Measurements from ENCODE around the gene AK1. TPM values are rescaled to one million over a fixed set of nuclear protein-coding genes. Genes with fewer than 3 reads are reported as not detected.

AK1 gene
- total RNA-seq, 1 experiment from 2014 or later, result 34.4 TPM

DNA sequence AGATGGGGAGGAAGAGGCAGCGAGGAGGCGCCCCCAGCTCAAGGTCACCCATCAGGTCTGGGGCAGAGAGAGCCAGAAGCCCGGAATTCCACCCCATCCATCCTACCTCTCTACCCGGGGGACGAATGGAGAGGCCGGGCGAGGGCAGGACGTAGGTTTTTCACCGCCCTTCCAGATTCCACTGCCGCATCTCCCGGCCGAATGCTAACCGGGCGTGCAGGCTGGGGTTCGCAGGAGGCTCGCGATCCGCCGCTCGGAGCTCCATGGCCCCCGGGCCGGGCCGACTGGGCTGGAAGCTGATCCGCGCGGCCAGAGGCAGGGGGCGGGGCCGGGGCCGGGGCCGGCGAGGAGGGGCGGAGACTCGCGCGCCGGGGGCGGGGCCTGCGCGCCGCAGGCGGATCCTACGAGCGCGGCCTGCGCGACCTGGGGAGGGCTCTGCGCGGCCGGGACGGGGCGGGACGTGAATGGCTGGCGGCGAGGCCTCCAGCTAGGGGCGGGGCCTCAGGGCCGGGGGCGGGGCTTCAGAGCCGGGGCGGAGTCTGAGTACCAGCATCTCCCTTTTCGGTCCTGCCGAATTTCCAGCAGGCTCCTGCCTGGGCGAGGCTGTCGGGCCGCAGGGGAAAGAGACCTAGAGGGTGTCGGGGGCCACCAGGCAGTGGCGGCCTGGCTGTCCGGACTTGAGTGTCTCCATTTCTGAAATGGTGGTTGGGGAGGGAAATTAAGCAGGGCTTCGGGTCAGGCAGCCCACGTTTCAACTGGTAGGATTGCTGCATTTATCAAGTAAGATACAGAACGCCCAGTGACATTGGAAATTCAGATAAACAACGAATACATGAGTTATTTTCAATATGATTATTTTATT, 39.5 kb upstream of the AK1 start, which contains the start of gene ST6GALNAC4 (continued):
- TF ChIP-seq, protein P1, sequence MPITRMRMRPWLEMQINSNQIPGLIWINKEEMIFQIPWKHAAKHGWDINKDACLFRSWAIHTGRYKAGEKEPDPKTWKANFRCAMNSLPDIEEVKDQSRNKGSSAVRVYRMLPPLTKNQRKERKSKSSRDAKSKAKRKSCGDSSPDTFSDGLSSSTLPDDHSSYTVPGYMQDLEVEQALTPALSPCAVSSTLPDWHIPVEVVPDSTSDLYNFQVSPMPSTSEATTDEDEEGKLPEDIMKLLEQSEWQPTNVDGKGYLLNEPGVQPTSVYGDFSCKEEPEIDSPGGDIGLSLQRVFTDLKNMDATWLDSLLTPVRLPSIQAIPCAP (CRISPR knock-in tag; IDR thresholded peaks at IDR 0.05), result 0 out of 2 replicates have a peak, but pooled peaks have one; percentile 15
- TF ChIP-seq ETV6 (CRISPR knock-in tag; IDR thresholded peaks at IDR 0.05), result peak; percentile 26; the same call in 1 of the 2 replicates
- no peak for TF ChIP-seq NR2C2 (CRISPR knock-in tag; IDR thresholded peaks at IDR 0.05)
- no peak for TF ChIP-seq ZNF138 (CRISPR knock-in tag; conservative IDR thresholded peaks at IDR 0.05)
- TF ChIP-seq, protein P2, sequence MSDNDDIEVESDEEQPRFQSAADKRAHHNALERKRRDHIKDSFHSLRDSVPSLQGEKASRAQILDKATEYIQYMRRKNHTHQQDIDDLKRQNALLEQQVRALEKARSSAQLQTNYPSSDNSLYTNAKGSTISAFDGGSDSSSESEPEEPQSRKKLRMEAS (CRISPR knock-in tag; IDR thresholded peaks at IDR 0.05), result peak; percentile 10; the same call in 1 of the 2 replicates
- TF ChIP-seq, protein P3, sequence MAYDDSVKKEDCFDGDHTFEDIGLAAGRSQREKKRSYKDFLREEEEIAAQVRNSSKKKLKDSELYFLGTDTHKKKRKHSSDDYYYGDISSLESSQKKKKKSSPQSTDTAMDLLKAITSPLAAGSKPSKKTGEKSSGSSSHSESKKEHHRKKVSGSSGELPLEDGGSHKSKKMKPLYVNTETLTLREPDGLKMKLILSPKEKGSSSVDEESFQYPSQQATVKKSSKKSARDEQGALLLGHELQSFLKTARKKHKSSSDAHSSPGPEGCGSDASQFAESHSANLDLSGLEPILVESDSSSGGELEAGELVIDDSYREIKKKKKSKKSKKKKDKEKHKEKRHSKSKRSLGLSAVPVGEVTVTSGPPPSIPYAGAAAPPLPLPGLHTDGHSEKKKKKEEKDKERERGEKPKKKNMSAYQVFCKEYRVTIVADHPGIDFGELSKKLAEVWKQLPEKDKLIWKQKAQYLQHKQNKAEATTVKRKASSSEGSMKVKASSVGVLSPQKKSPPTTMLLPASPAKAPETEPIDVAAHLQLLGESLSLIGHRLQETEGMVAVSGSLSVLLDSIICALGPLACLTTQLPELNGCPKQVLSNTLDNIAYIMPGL (CRISPR knock-in tag; IDR thresholded peaks at IDR 0.05), result 0 out of 2 replicates have a peak, but pooled peaks have one; percentile 41
- peak; percentile 66; the same call in 1 of the 2 replicates for TF ChIP-seq SP1 (CRISPR knock-in tag; conservative IDR thresholded peaks at IDR 0.05)
- TF ChIP-seq, protein P4, sequence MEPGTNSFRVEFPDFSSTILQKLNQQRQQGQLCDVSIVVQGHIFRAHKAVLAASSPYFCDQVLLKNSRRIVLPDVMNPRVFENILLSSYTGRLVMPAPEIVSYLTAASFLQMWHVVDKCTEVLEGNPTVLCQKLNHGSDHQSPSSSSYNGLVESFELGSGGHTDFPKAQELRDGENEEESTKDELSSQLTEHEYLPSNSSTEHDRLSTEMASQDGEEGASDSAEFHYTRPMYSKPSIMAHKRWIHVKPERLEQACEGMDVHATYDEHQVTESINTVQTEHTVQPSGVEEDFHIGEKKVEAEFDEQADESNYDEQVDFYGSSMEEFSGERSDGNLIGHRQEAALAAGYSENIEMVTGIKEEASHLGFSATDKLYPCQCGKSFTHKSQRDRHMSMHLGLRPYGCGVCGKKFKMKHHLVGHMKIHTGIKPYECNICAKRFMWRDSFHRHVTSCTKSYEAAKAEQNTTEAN (CRISPR knock-in tag; IDR thresholded peaks at IDR 0.05), result no peak
- TF ChIP-seq NFE2L1 (CRISPR knock-in tag; IDR thresholded peaks at IDR 0.05), result no peak
- TF ChIP-seq, protein P5, sequence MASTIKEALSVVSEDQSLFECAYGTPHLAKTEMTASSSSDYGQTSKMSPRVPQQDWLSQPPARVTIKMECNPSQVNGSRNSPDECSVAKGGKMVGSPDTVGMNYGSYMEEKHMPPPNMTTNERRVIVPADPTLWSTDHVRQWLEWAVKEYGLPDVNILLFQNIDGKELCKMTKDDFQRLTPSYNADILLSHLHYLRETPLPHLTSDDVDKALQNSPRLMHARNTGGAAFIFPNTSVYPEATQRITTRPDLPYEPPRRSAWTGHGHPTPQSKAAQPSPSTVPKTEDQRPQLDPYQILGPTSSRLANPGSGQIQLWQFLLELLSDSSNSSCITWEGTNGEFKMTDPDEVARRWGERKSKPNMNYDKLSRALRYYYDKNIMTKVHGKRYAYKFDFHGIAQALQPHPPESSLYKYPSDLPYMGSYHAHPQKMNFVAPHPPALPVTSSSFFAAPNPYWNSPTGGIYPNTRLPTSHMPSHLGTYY (CRISPR knock-in tag; IDR thresholded peaks at IDR 0.05), result no peak
- 0 out of 2 replicates have a peak, but pooled peaks have one; percentile 29 for TF ChIP-seq ESRRA (CRISPR knock-in tag; IDR thresholded peaks at IDR 0.05; ENCODE audit: borderline replicate concordance)
- TF ChIP-seq SOX15 (CRISPR knock-in tag; IDR thresholded peaks at IDR 0.05), result no peak
- no peak for TF ChIP-seq GRHL2 (CRISPR knock-in tag; IDR thresholded peaks at IDR 0.05; ENCODE audit: insufficient replicate concordance, severe bottlenecking)
- no peak for TF ChIP-seq ZNF396 (CRISPR knock-in tag; IDR thresholded peaks at IDR 0.05; ENCODE audit: borderline replicate concordance)
- TF ChIP-seq KAT7 (CRISPR knock-in tag; IDR thresholded peaks at IDR 0.05; ENCODE audit: borderline replicate concordance), result 0 out of 2 replicates have a peak, but pooled peaks have one; percentile 56
- TF ChIP-seq, protein P6, sequence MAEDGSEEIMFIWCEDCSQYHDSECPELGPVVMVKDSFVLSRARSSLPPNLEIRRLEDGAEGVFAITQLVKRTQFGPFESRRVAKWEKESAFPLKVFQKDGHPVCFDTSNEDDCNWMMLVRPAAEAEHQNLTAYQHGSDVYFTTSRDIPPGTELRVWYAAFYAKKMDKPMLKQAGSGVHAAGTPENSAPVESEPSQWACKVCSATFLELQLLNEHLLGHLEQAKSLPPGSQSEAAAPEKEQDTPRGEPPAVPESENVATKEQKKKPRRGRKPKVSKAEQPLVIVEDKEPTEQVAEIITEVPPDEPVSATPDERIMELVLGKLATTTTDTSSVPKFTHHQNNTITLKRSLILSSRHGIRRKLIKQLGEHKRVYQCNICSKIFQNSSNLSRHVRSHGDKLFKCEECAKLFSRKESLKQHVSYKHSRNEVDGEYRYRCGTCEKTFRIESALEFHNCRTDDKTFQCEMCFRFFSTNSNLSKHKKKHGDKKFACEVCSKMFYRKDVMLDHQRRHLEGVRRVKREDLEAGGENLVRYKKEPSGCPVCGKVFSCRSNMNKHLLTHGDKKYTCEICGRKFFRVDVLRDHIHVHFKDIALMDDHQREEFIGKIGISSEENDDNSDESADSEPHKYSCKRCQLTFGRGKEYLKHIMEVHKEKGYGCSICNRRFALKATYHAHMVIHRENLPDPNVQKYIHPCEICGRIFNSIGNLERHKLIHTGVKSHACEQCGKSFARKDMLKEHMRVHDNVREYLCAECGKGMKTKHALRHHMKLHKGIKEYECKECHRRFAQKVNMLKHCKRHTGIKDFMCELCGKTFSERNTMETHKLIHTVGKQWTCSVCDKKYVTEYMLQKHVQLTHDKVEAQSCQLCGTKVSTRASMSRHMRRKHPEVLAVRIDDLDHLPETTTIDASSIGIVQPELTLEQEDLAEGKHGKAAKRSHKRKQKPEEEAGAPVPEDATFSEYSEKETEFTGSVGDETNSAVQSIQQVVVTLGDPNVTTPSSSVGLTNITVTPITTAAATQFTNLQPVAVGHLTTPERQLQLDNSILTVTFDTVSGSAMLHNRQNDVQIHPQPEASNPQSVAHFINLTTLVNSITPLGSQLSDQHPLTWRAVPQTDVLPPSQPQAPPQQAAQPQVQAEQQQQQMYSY (CRISPR knock-in tag; IDR thresholded peaks at IDR 0.05), result no peak
